KMS-11 (cell line): ENCODE data around the gene EFCAB6.

Experiments
- H2AFZ ChIP-seq: fragments of 200-600 bp; sonication (generic); 2 replicates; pipeline ENCODE4 v1.6.1; 2016; ENCODE audit warnings: antibody characterized with exemption, mixed run types, low read depth
- H3K27ac ChIP-seq: fragments of 200-600 bp; sonication (generic); 2 replicates; pipeline ENCODE4 v1.6.1; 2016; ENCODE audit warnings: mild to moderate bottlenecking, mixed run types
- H3K27me3 ChIP-seq: fragments of 200-600 bp; sonication (generic); 2 replicates; pipeline ENCODE4 v1.6.1; 2017; ENCODE audit warnings: mild to moderate bottlenecking, low read depth, mixed run types, moderate library complexity; ENCODE audit not compliant: insufficient read depth
- H3K36me3 ChIP-seq: fragments of 200-600 bp; sonication (generic); 2 replicates; pipeline ENCODE4 v1.6.1; 2017; ENCODE audit warnings: mild to moderate bottlenecking, mixed run types; ENCODE audit not compliant: insufficient read depth
- H3K4me1 ChIP-seq: fragments of 200-600 bp; sonication (generic); 2 replicates; pipeline ENCODE4 v1.6.1; 2016; ENCODE audit warnings: mild to moderate bottlenecking, low read depth, mixed run types; ENCODE audit not compliant: poor library complexity, severe bottlenecking
- H3K4me2 ChIP-seq: fragments of 200-600 bp; sonication (generic); 2 replicates; pipeline ENCODE4 v1.7.0; 2016; ENCODE audit warnings: mild to moderate bottlenecking, mixed run types
- H3K4me3 ChIP-seq: fragments of 200-600 bp; sonication (generic); IDR thresholded peaks from 2 replicates; pipeline ENCODE4 v1.6.1; 2017; ENCODE audit warnings: low read depth, low read length, mixed read lengths; ENCODE audit not compliant: insufficient read depth
- H3K79me2 ChIP-seq: fragments of 200-600 bp; sonication (generic); 2 replicates; pipeline ENCODE4 v1.6.1; 2016; ENCODE audit warnings: low read depth, mixed run types; ENCODE audit not compliant: insufficient read depth
- H3K9ac ChIP-seq: fragments of 200-600 bp; sonication (generic); 2 replicates; pipeline ENCODE4 v1.6.1; 2016; ENCODE audit warnings: mild to moderate bottlenecking, mixed run types
- H4K20me1 ChIP-seq: fragments of 200-600 bp; sonication (generic); 2 replicates; pipeline ENCODE4 v1.6.1; 2016; ENCODE audit warnings: mild to moderate bottlenecking, mixed run types; ENCODE audit not compliant: insufficient read depth
- TF ChIP-seq, protein P1 (sequence below): fragments of 200-600 bp; sonication (generic); conservative IDR thresholded peaks from 2 replicates; pipeline ENCODE4 v1.6.1; 2017; ENCODE audit warnings: low read depth, mild to moderate bottlenecking, antibody characterized with exemption, low read length, moderate library complexity, mixed read lengths

The EFCAB6 gene

DNA sequence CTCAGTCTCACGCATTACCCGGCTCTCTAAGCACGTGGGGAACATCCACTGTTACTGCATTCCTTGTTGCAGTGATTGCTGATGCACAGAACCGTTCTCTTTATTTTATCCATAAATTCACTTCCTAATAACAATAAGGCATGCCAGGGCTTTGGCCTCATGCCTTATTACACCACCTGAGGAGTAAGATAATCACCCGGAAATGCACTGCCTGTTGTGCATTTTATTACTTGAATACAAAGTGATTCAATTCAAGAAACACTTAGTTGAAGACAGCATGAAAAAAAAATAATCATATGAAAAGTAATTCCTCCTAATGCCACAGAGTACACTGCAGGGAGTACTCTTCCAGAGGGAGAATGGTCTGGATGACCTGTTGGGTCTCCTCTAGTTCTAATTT is 19.2 kb downstream of the EFCAB6 start:
- TF ChIP-seq, protein P1, sequence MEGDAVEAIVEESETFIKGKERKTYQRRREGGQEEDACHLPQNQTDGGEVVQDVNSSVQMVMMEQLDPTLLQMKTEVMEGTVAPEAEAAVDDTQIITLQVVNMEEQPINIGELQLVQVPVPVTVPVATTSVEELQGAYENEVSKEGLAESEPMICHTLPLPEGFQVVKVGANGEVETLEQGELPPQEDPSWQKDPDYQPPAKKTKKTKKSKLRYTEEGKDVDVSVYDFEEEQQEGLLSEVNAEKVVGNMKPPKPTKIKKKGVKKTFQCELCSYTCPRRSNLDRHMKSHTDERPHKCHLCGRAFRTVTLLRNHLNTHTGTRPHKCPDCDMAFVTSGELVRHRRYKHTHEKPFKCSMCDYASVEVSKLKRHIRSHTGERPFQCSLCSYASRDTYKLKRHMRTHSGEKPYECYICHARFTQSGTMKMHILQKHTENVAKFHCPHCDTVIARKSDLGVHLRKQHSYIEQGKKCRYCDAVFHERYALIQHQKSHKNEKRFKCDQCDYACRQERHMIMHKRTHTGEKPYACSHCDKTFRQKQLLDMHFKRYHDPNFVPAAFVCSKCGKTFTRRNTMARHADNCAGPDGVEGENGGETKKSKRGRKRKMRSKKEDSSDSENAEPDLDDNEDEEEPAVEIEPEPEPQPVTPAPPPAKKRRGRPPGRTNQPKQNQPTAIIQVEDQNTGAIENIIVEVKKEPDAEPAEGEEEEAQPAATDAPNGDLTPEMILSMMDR, result no peak
- H3K27me3 ChIP-seq, result 0 out of 2 replicates have a peak, but pooled peaks cover 5% of the 10 kb centered on the region
- H2AFZ ChIP-seq, result no peak overlapping the region

DNA sequence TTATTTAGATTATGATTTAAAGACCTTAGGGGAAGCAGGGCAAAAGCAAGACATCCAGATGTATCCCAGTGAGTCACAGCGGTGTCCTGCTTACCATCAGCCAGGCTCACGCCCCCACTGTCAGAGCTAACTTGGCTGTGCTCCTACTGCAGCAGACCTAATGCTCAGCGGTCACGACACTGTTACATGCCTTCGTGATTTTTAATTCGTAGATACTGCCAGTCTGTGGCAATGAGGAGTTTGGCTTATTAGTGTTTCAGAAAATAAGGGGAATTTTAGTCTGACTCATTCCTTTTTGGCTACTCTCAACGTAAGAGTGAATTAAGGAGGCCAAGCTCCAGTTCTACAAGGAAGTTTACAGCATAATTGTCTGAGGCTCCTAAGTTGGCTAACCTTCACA is 22.7 kb downstream of the EFCAB6 start:
- TF ChIP-seq, protein P1, result no peak
- no peak overlapping the region for H3K4me2 ChIP-seq
- H4K20me1 ChIP-seq, result no peaks in the 10 kb centered on the region
- H3K4me3 ChIP-seq, result no peak overlapping the region
- H3K27me3 ChIP-seq, result 0 out of 2 replicates have a peak, but pooled peaks cover 5% of the 10 kb centered on the region
- H3K36me3 ChIP-seq, result no peaks in the 10 kb centered on the region
- H3K27ac ChIP-seq, result no peak overlapping the region
- H3K9ac ChIP-seq, result no peak overlapping the region
- H3K79me2 ChIP-seq, result no peaks in the 10 kb centered on the region
- H2AFZ ChIP-seq, result no peak overlapping the region
- H3K4me1 ChIP-seq, result no peaks in the 10 kb centered on the region

More for the DNA sequence above, 19.2 kb downstream of the EFCAB6 start:
- H3K9ac ChIP-seq, result no peak overlapping the region
- H3K27ac ChIP-seq, result no peak overlapping the region
- H3K36me3 ChIP-seq, result no peaks in the 10 kb centered on the region
- no peak overlapping the region for H3K4me2 ChIP-seq
- H3K4me3 ChIP-seq, result no peak overlapping the region
- no peaks in the 10 kb centered on the region for H3K79me2 ChIP-seq
- no peaks in the 10 kb centered on the region for H4K20me1 ChIP-seq
- H3K4me1 ChIP-seq, result no peaks in the 10 kb centered on the region

DNA sequence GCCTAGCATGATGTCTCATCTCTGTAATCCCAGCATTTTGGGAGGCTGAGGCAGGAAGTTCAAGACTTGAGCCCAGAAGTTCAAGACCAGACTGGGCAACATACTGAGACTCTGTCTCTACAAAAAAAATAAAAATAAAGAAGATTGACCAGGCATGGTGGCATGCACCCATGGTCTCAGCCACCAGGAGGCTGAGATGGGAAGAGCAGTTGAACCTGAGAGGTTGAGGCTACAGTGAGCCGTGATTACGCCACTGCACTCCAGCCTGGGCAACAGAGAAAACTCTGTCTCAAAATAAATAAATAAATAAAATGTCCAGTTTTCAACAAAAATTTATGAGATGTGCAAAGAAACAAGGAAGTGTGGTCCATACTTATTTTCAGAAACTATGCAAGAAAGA is 28.3 kb downstream of the EFCAB6 start:
- no peak overlapping the region for H3K9ac ChIP-seq
- no peak overlapping the region for H3K27ac ChIP-seq
- no peaks in the 10 kb centered on the region for H3K4me1 ChIP-seq
- no peak overlapping the region for H3K4me3 ChIP-seq
- TF ChIP-seq, protein P1, result no peak
- H3K36me3 ChIP-seq, result no peaks in the 10 kb centered on the region
- H3K27me3 ChIP-seq, result no peaks in the 10 kb centered on the region
- H2AFZ ChIP-seq, result no peak overlapping the region
- no peaks in the 10 kb centered on the region for H3K79me2 ChIP-seq
- no peak overlapping the region for H3K4me2 ChIP-seq
- H4K20me1 ChIP-seq, result no peaks in the 10 kb centered on the region

DNA sequence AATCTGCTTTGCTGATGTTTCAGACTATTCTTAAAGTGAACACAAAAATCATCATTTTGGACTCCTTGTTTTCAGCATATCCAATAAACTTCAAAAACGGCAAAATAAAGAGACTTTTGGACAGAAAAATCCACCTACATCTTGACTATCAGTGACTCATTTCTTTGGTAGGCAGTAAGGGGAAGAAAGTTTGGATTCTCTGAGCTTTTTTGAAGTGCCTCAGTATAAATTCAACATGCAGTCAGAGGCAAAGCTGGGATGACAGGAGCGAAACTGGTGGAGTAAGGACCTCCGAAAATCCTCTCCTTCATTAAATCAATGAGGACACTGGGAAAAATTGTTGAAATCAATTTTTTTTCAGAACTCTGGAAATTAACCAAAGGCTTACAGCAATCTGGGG is 29.7 kb downstream of the EFCAB6 start:
- Histone ChIP-seq H3K27ac (no peak overlapping the region), H3K4me1 (no peaks in the 10 kb centered on the region), H4K20me1 (no peaks in the 10 kb centered on the region), H3K79me2 (no peaks in the 10 kb centered on the region), H3K36me3 (no peaks in the 10 kb centered on the region), H3K4me2 (no peak overlapping the region), H3K4me3 (no peak overlapping the region), H3K27me3 (no peaks in the 10 kb centered on the region), H3K9ac (no peak overlapping the region), H2AFZ (no peak overlapping the region)
- TF ChIP-seq, protein P1, result no peak
